ENCODE measurements around the gene C6orf118.

The C6orf118 gene

DNA sequence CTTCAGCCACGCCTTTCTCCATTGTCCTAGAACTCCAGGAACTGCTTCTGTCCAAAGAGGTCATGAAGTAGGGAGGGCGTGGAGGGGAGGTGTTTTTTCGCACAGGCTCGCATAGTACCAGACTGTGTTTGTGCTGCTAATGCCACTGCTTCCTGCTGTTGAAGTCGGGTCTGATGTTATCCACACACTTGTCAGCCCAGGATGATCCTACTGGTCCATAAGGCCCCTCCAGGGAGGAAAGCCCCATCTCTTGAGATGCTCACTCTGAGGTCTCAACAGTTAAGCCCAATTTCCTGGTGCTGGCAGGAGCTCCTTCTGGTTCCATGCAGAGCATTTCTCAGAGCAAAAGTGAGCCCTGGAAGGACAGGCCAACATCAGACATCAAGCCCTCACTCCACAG is 65.6 kb downstream of the C6orf118 start:
- no peak for DNase-seq

DNA sequence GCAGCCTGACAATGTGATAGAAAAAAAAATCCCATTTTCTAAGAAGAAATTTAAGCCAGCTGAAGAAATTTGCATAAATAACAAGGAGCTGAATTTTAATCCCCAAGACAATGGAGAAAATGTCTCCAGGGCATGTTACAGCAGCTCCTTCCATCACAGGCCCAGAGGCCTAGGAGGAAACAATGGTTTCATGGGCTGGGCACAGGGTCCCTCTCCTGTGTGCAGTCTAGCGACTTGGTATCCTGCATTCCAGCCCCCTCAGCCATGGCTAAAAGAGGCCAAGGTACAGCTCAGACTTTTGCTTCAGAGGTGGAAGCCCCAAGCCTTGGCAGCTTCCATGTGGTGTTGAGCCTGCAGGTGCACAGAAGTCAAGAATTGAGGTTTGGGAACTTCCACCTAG is 73.1 kb downstream of the C6orf118 start:
- DNase-seq = no peak

DNA sequence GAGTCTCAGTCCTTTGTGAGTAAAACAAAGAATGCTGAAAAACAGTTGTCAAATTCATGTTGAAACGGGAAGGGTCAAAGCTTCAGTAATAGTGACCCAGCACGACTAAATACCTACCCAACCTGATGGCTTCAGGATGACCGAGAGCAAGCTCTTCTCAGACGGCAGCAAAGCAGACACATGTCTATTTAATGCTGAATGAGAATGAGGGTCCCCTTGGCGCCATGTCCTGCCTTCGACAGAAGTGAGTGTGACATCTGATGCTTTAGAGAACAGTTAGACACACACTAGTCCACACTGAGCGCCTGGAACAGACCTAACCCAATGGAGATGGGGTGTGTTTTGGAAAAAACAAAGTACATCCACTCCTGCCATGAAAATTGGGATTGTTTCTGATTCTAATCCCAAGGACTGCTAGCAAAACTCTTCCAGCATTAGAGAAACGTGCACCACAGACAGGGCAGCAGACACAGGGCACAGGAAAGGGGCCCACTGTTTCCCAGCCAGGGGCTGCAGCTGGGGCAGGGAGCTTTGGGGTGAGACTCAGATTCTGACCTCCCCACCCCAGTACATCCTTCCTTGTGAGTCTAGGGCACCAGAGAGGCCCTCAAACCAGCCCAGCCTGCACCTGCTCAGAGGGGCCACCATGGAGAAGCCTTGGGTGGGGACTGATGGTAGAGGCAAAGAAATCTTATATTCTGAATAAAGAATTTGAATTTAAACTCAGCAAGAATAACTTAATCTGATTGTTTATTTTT is 76.5 kb downstream of the C6orf118 start:
- DNase-seq = no peak

DNA sequence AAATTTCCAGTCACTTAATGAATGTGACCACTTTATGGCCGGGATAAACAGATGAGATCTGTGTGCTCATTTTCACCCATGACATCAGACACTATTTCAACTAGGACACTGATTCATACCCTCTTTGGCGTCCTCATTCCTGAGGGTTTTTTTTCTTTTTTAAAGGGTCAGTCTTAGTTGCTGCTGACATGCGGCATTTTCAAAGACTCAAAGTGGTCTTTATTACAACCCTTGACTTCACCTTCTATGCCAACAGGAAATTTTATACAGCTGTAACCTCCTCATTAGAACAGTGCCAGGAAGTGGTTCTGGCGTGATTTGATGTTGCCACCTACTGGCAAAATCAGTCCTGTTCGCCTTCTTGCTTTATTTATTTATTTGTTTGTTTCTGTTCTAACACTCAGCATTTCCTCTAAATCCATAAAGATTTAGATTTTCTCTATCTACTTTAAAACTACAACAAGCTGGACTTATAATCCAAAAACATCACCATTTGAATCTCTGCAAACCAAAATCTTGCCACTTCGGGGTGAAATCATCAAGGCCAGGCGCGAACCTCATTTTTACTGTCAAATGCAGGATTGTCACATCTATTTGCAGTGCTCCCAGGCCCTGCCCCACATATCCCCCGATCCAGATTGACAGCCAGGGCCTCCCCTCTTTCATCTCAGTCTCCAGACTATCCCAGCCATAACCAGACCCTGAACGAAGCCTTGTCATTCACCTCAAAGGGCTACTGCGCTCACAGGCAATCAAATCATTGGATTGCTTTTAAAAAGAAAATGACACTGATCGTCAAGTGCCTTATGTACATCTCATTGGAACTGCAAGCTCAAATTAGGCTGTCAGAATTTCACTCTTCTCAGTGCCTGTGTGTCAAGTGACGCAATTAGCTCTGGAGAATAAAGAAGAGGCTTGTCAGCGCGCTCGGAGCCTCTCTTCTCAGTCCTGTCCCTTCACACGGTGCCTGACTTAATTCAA is 77.5 kb downstream of the C6orf118 start:
- DNase-seq = no peak

DNA sequence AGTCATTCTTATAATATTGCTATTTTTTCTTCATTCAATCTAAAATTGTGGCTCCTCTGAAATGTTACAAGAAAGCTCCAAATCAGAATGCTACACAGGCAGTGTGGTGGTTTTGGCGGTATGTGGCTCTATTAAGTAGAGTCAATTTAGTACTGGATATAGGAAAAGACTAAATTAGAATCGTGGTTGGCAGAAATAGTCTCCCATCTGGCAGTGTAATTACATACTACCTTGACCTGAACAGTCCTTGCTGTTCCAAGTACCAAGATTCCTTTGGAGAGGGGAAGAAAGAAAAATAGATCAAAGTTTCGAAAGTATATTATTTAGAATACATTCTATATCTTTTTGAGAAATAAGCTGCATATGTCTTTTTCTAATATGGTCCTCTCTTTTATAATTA is 78.2 kb downstream of the C6orf118 start:
- DNase-seq = no peak
